H1 (cell line): ENCODE data around the gene APBA2. TPM values are rescaled to one million over a fixed set of nuclear protein-coding genes. Genes with fewer than 3 reads are reported as not detected.

Experiments used
- CTCF ChIA-PET: fragments of 300-600 bp; sonication (Branson Sonifier 250); formaldehyde crosslinking; loops from one replicate; lab custom pipeline; 2021; ENCODE audit not compliant: partially characterized antibody; lab: Charles Lee
- POLR2A ChIA-PET: fragments of 300-600 bp; sonication (Branson Sonifier 250); formaldehyde crosslinking; loops from one replicate; lab custom pipeline; 2021; ENCODE audit warnings: inconsistent platforms; ENCODE audit not compliant: partially characterized antibody; lab: Charles Lee
- DNase-seq, 2 experiments: peaks; one replicate each; pipeline versions ENCODE4 v3.0.0 to v3.0.0-alpha.2; 2010 to 2022; ENCODE audit warnings: low spot score in 2 of 2, low read depth in 1 of 2, mixed read lengths in 1 of 2
- FAIRE-seq: peaks from 2 replicates; lab custom pipeline; 2011; peaks lifted over from hg19 to GRCh38; lab: Jason Lieb, UNC
- H2AFZ ChIP-seq: 2 replicates; pipeline ENCODE4 v1.8.1; 2012; ENCODE audit warnings: low read length, inconsistent platforms
- H2AK5ac ChIP-seq: 2 replicates; pipeline ENCODE4 v1.6.1; 2013; ENCODE audit warnings: low read depth, low read length
- H2BK120ac ChIP-seq: replicated peaks from 2 replicates; pipeline ENCODE3; 2013; ENCODE audit warnings: low read depth, low read length, inconsistent platforms
- H2BK12ac ChIP-seq: 2 replicates; pipeline ENCODE4 v1.6.1; 2013; ENCODE audit warnings: low read depth, low read length
- H2BK15ac ChIP-seq: 2 replicates; pipeline ENCODE4 v1.6.1; 2013; ENCODE audit warnings: low read length
- H2BK20ac ChIP-seq: 2 replicates; pipeline ENCODE4 v1.6.1; 2013; ENCODE audit warnings: low read length
- H2BK5ac ChIP-seq: 2 replicates; pipeline ENCODE4 v1.6.1; 2013; ENCODE audit warnings: low read depth, low read length
- H3K14ac ChIP-seq: 2 replicates; pipeline ENCODE4 v1.6.1; 2013; ENCODE audit warnings: inconsistent platforms; ENCODE audit not compliant: insufficient read length
- H3K18ac ChIP-seq: 2 replicates; pipeline ENCODE4 v1.6.1; 2013; ENCODE audit warnings: low read length; ENCODE audit errors: extremely low read depth
- H3K23ac ChIP-seq: 2 replicates; pipeline ENCODE4 v1.6.1; 2013; ENCODE audit warnings: inconsistent platforms; ENCODE audit not compliant: insufficient read length
- H3K23me2 ChIP-seq: 2 replicates; pipeline ENCODE4 v1.6.1; 2013; ENCODE audit warnings: low read depth, low read length
- H3K27ac ChIP-seq: 2 replicates; pipeline ENCODE4 v1.6.1; 2011; ENCODE audit warnings: low read depth, low read length, inconsistent platforms
- H3K27me3 ChIP-seq, 4 experiments: replicated peaks in 1 of 4; 1 replicate in 1 of 4; 2 replicates in 3 of 4; pipeline versions ENCODE4 v1.6.1 to v1.8.1; 2011 to 2013; ENCODE audit warnings: low read length in 3 of 4, mild to moderate bottlenecking in 3 of 4, inconsistent platforms in 2 of 4, mixed read lengths in 2 of 4, moderate library complexity in 1 of 4; ENCODE audit not compliant: control insufficient read depth in 3 of 4, insufficient read depth in 3 of 4; ENCODE audit errors: extremely low read depth in 1 of 4
- H3K36me3 ChIP-seq, 4 experiments: 2 replicates each; pipeline versions ENCODE4 v1.6.1 to v1.8.1; 2011 to 2013; ENCODE audit warnings: mild to moderate bottlenecking in 4 of 4, low read length in 3 of 4, moderate library complexity in 2 of 4, control low read depth in 1 of 4, inconsistent platforms in 1 of 4; ENCODE audit not compliant: insufficient read depth in 4 of 4, control insufficient read depth in 2 of 4
- H3K4ac ChIP-seq: replicated peaks from 2 replicates; pipeline ENCODE3; 2013; ENCODE audit warnings: low read length, low read depth, mixed read lengths, inconsistent platforms; ENCODE audit not compliant: insufficient read length
- H3K4me1 ChIP-seq, 4 experiments: replicated peaks in 1 of 4; 1 replicate in 1 of 4; 2 replicates in 3 of 4; pipeline versions ENCODE4 v1.6.1 to v1.8.1; 2011 to 2013; ENCODE audit warnings: low read length in 3 of 4, inconsistent platforms in 2 of 4, mixed read lengths in 1 of 4; ENCODE audit not compliant: insufficient read depth in 4 of 4, control insufficient read depth in 3 of 4
- H3K4me2 ChIP-seq, 2 experiments: 2 replicates each; pipeline versions ENCODE4 v1.6.1 to v1.8.1; 2011 to 2013; ENCODE audit warnings: low read depth in 2 of 2, low read length in 2 of 2, control low read depth in 1 of 2, inconsistent platforms in 1 of 2, mild to moderate bottlenecking in 1 of 2; ENCODE audit not compliant: insufficient read depth in 1 of 2
- H3K4me3 ChIP-seq, 4 experiments: fragments of 200-600, 300-600 bp in 1 of 4; sonication (generic), shearing (Covaris generic), sonication (Bioruptor Twin) in 1 of 4; 2 replicates each; pipeline versions ENCODE4 v1.5.1 to v1.8.1; 2011 to 2016; ENCODE audit warnings: low read length in 4 of 4, low read depth in 3 of 4, control low read depth in 2 of 4, inconsistent platforms in 2 of 4, mild to moderate bottlenecking in 2 of 4, mixed read lengths in 1 of 4, moderate library complexity in 1 of 4; ENCODE audit not compliant: insufficient read depth in 2 of 4; ENCODE audit errors: extremely low read depth in 1 of 4
- H3K56ac ChIP-seq: replicated peaks from 2 replicates; pipeline ENCODE3; 2013; ENCODE audit warnings: low read depth, mild to moderate bottlenecking, mixed read lengths, low read length, inconsistent platforms; ENCODE audit not compliant: insufficient read length
- H3K79me1 ChIP-seq: 2 replicates; pipeline ENCODE4 v1.6.1; 2013; ENCODE audit warnings: low read depth, low read length, control low read depth
- H3K79me2 ChIP-seq, 2 experiments: 2 replicates each; pipeline versions ENCODE4 v1.6.1 to v1.8.1; 2012 to 2013; ENCODE audit warnings: low read length in 2 of 2, mild to moderate bottlenecking in 2 of 2, inconsistent platforms in 1 of 2; ENCODE audit not compliant: insufficient read depth in 2 of 2, control insufficient read depth in 1 of 2
- H3K9ac ChIP-seq, 4 experiments: replicated peaks in 1 of 4; 1 replicate in 1 of 4; 2 replicates in 3 of 4; pipeline versions ENCODE4 v1.6.1 to v1.8.1; 2011 to 2013; ENCODE audit warnings: low read depth in 3 of 4, low read length in 3 of 4, control low read depth in 2 of 4, mild to moderate bottlenecking in 2 of 4, moderate library complexity in 2 of 4, inconsistent platforms in 1 of 4; ENCODE audit errors: extremely low read depth in 1 of 4
- H3K9me3 ChIP-seq, 2 experiments: 2 replicates each; pipeline versions ENCODE4 v1.6.1 to v1.8.1; 2012 to 2013; ENCODE audit warnings: mild to moderate bottlenecking in 2 of 2, moderate library complexity in 2 of 2, control low read depth in 1 of 2, inconsistent platforms in 1 of 2, low read depth in 1 of 2, low read length in 1 of 2, mixed read lengths in 1 of 2; ENCODE audit not compliant: insufficient read depth in 2 of 2
- H4K20me1 ChIP-seq, 2 experiments: replicated peaks in 1 of 2; 2 replicates each; pipeline versions ENCODE3 to v1.8.1; 2011 to 2013; ENCODE audit warnings: inconsistent platforms in 2 of 2, low read length in 2 of 2, mild to moderate bottlenecking in 1 of 2; ENCODE audit not compliant: insufficient read depth in 2 of 2, control insufficient read depth in 1 of 2
- H4K5ac ChIP-seq: 2 replicates; pipeline ENCODE4 v1.6.1; 2013; ENCODE audit warnings: low read length, low read depth, mixed read lengths, inconsistent platforms; ENCODE audit not compliant: insufficient read length
- H4K8ac ChIP-seq: 2 replicates; pipeline ENCODE4 v1.8.0; 2013; ENCODE audit warnings: mild to moderate bottlenecking, moderate library complexity, low read length, inconsistent platforms; ENCODE audit not compliant: insufficient read depth; ENCODE audit errors: extremely low read depth
- H4K91ac ChIP-seq: replicated peaks from 2 replicates; pipeline ENCODE3; 2013; ENCODE audit warnings: low read length, mixed read lengths, inconsistent platforms; ENCODE audit not compliant: insufficient read length
- CBX5 ChIP-seq: fragments of 300-800, 300-1000 bp; sonication (generic); IDR thresholded peaks from 2 replicates; pipeline ENCODE4 v1.7.1; 2016; ENCODE audit warnings: antibody characterized with exemption, low read length, low read depth
- CREB1 ChIP-seq: IDR thresholded peaks from 2 replicates; pipeline ENCODE4 v1.6.1; 2012; ENCODE audit warnings: inconsistent platforms
- GTF2F1 ChIP-seq: IDR thresholded peaks from 2 replicates; pipeline ENCODE4 v1.6.1; 2012; ENCODE audit warnings: low read depth, low read length, improper control_type of control experiment, borderline replicate concordance
- WGBS, 2 experiments: shearing (Covaris generic) in 1 of 2; methylation state at CpG; one replicate each; pipeline versions ENCODE4 v1.1.6 to v1.1.7; 2013 to 2015; ENCODE audit warnings: low lambda C conversion rate in 2 of 2, mixed read lengths in 2 of 2, inconsistent platforms in 1 of 2, low coverage in 1 of 2, missing lambda C conversion rate in 1 of 2; ENCODE audit not compliant: insufficient replicate concordance in 2 of 2, insufficient coverage in 1 of 2, insufficient read length in 1 of 2; ENCODE audit errors: extremely low coverage in 1 of 2, missing lambda C conversion rate in 1 of 2; 5-methylcytosine and 5-hydroxymethylcytosine counted together
- polyA plus RNA-seq, 7 experiments: library from polyadenylated mRNA; depleted of rRNA in 3 of 7; stranded (reverse) in 5 of 7; unstranded in 2 of 7; fragments of >200 nt in 5 of 7; fragments of 200-250 nt in 2 of 7; gene quantifications; 1 replicate in 5 of 7; 2 replicates in 1 of 7; 4 replicates in 1 of 7; pipeline versions ENCODE4 v1.2.1 to v1.2.3, GENCODE V29; 2011 to 2013; ENCODE audit warnings: missing spikeins in 2 of 7, mixed read lengths in 2 of 7
- total RNA-seq: library from RNA; stranded (reverse); fragmentation: NEBNext Ultra II Directional; extraction: Animal tissue kit (Norgen Biotek cat#: 25700); gene quantifications from 2 replicates; pipeline ENCODE4 v1.2.1, GENCODE V29; 2021

The APBA2 gene
- total and polyA plus RNA-seq, 2 of the 8 experiments (the other 6 are each of a cell fraction or from before 2014, with no cell fraction given): 15.5 to 19.0 TPM

GRCh38 chr15:29129926-29130325 is 244.2 kb downstream of the APBA2 start:
- Histone ChIP-seq H3K36me3 (no peaks in the 10 kb centered on the region), H3K23ac (no peak overlapping the region), H3K79me2 (no peaks in the 10 kb centered on the region), H3K23me2 (no peaks in the 10 kb centered on the region), H3K9me3 (no peaks in the 10 kb centered on the region), H2BK120ac (no peak overlapping the region), H2AK5ac (no peak overlapping the region), H3K4me1 (peaks cover 0 to 3% (median under 1%) of the 10 kb centered on the region in 4 experiments; a peak in 4 of 7 replicates), H3K27me3 (no peaks in the 10 kb centered on the region), H3K4me3 (no peak overlapping the region), H2BK5ac (no peak overlapping the region), H4K91ac (no peak overlapping the region), H3K4me2 (no peak overlapping the region), H2BK12ac (no peak overlapping the region), H2BK20ac (no peak overlapping the region), H3K79me1 (no peaks in the 10 kb centered on the region), H3K27ac (no peak overlapping the region), H3K18ac (no peak overlapping the region), H2AFZ (no peak overlapping the region), H3K14ac (no peak overlapping the region), H4K5ac (no peak overlapping the region), H4K20me1 (no peaks in the 10 kb centered on the region), H3K9ac (no peak overlapping the region), H3K4ac (no peak overlapping the region), H4K8ac (no peak overlapping the region), H3K56ac (no peak overlapping the region), H2BK15ac (no peak overlapping the region)
- DNase-seq (no peak), FAIRE-seq (no peak)
- POLR2A ChIA-PET: interaction anchor here (0.6 to 3.5 kb wide), 2 partner anchors 9 to 73 kb away, joined by 3 to 8 read pairs; no protein-coding TSS in a partner anchor
- 82% methylated on average over 11 of the region's 11 CpGs; no CpG with 5 or more reads in 1 of the 2 experiments for WGBS, 2 experiments
- CTCF ChIA-PET: interaction anchor here (0.6 to 7.3 kb wide), 7 partner anchors 9 to 208 kb away, joined by 3 to 88 read pairs (median 4); no protein-coding TSS in a partner anchor
- TF ChIP-seq CREB1 (no peak), CBX5 (no peak), GTF2F1 (no peak)
